ENCODE data around the gene GCSAM. TPM values are rescaled to one million over a fixed set of nuclear protein-coding genes. Genes with fewer than 3 reads are reported as not detected.
"Not testable (repeated sequence)": the region's sequence is repeated elsewhere in the genome, so short reads cannot be mapped to it uniquely, and the experiment has no call there.

Gene GCSAM
- total RNA-seq, 2 donors from 2014 or later: 14.2 to 21.2 TPM

- DNase-seq (no peak), ATAC-seq (no peak)
- H3K4me1 Mint-ChIP-seq: peaks cover 54% of the 10 kb centered on the region
- H3K27ac Mint-ChIP-seq: peak overlapping the region; percentile 91
- no peaks in the 10 kb centered on the region for H3K27me3 Mint-ChIP-seq
- peak overlapping the region; percentile 89 for H3K4me3 Mint-ChIP-seq
- H3K36me3 Mint-ChIP-seq (ENCODE audit: low read depth): peaks cover 3% of the 10 kb centered on the region
- H3K9me3 ChIP-seq (ENCODE audit: control insufficient read depth, low read length, poor library complexity, severe bottlenecking): no peaks in the 10 kb centered on the region
Measured at GRCh38 chr3:112087746-112088145, 45.3 kb downstream of the GCSAM start.

GRCh38 chr3:112086875-112087524 is 46.0 kb downstream of the GCSAM start:
- Mint-ChIP-seq H3K27ac (peak overlapping the region; percentile 91), H3K36me3 (ENCODE audit: low read depth) (no peaks in the 10 kb centered on the region), H3K4me1 (peaks cover 48% of the 10 kb centered on the region)

GRCh38 chr3:112086076-112086854 is 46.8 kb downstream of the GCSAM start, which contains the start of gene C3orf52:
Gene C3orf52 (plus strand): TSS chr3:112086389. CDS start chr3:112086408, 19 bp downstream.
- Mint-ChIP-seq H3K27me3 (no peaks in the 10 kb centered on the region), H3K4me1 (peaks cover 48% of the 10 kb centered on the region), H3K36me3 (ENCODE audit: low read depth) (no peaks in the 10 kb centered on the region), H3K4me3 (peak within 1 kb of the TSS; percentile 89), H3K27ac (peak within 1 kb of the TSS; percentile 91)
- DNase-seq (peak; percentile 43 to 46 (median 44)), ATAC-seq (peak; percentile 90)
- H3K9me3 ChIP-seq (ENCODE audit: control insufficient read depth, low read length, poor library complexity, severe bottlenecking): no peaks in the 10 kb centered on the region

More at GRCh38 chr3:112086875-112087524, 46.0 kb downstream of the GCSAM start:
- H3K9me3 ChIP-seq (ENCODE audit: control insufficient read depth, low read length, poor library complexity, severe bottlenecking): no peaks in the 10 kb centered on the region
- no peaks in the 10 kb centered on the region for H3K27me3 Mint-ChIP-seq
- ATAC-seq (no peak), DNase-seq (no peak)
- H3K4me3 Mint-ChIP-seq: peak overlapping the region; percentile 89

DNA sequence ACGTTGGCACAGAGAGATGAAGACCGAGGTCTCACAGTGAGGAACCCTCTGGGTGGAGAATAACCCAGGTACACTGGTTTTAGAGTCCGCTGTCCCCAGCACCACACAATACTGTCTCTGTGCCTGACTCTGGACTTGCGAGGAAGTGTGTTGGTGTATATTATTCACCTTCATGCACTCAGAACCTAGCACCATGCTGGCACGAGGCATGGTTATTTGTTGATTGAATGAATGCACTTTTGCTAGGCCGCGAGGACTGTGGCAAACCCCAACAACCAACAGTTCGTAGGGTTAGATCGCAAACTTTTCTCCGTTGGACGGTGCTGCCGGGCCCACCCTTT is 47.3 kb downstream of the GCSAM start:
- Mint-ChIP-seq H3K4me1 (peaks cover 45% of the 10 kb centered on the region), H3K4me3 (peak overlapping the region; percentile 89), H3K36me3 (ENCODE audit: low read depth) (no peaks in the 10 kb centered on the region), H3K27ac (peak overlapping the region; percentile 91), H3K27me3 (no peaks in the 10 kb centered on the region)
- DNase-seq (no peak), ATAC-seq (no peak)
- H3K9me3 ChIP-seq (ENCODE audit: control insufficient read depth, low read length, poor library complexity, severe bottlenecking): no peaks in the 10 kb centered on the region

DNA sequence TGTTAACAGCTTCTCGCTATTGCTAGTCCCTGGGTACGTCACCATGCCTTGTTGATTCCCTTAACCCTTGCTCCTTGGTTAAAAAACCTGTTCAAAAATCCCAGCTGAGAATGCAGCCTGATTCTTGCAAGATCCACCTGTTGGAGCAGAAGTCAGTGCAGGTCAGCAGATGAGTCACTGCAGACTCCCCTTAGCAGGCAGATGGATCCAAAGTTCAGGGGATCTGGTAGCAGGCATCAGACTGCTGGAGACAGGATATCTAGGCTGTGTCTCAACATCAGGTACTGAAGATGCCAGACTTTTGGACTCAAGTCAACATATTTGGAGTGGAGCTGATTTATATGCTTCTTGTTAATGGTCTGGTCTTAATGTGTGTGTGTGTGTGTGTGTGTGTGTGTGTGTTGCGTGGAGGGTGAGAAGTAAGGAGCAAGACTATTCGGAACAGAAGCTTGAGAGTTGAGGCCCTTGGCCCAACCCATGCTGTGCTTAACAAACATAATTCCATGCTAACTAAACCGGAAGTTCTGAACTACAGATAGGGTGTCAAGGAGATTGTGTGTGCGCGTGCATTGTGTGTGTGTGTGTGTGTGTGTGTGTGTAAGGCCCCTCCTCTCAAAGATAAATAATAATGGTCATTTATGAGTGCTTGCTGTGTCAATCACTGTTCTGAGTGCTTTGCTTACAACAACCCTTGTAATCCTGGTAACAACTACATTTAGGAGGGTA is 47.9 kb downstream of the GCSAM start:
- H3K4me3 Mint-ChIP-seq: peak overlapping the region; percentile 89
- ATAC-seq (no peak), DNase-seq (no peak)
- H3K27ac Mint-ChIP-seq: peak overlapping the region; percentile 91
- no peaks in the 10 kb centered on the region for H3K9me3 ChIP-seq (ENCODE audit: control insufficient read depth, low read length, poor library complexity, severe bottlenecking)
- no peaks in the 10 kb centered on the region for H3K27me3 Mint-ChIP-seq
- H3K36me3 Mint-ChIP-seq (ENCODE audit: low read depth): no peaks in the 10 kb centered on the region
- peaks cover 43% of the 10 kb centered on the region for H3K4me1 Mint-ChIP-seq

DNA sequence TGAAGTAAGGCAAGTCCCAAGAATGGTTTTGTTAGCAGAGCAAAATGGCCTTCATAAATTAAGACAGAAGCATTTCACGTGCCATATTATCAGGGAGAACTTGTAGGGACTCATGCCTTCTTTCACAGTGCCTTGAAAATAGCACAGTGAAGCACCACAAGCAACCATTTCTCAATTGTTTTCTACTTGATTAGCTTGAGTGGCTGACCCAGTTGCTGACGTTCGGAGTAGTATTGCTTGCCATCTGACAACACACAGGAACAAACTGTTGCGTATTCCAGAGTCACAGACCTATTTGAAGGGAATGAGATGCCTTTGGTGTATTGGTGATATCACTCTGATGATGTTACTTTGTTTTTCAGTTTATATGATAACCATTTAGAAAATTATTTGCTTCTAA is 49.8 kb downstream of the GCSAM start:
- no peaks in the 10 kb centered on the region for H3K9me3 ChIP-seq (ENCODE audit: control insufficient read depth, low read length, poor library complexity, severe bottlenecking)
- Mint-ChIP-seq H3K27ac (peak overlapping the region; percentile 2), H3K36me3 (ENCODE audit: low read depth) (no peaks in the 10 kb centered on the region), H3K4me1 (peaks cover 38% of the 10 kb centered on the region), H3K27me3 (no peaks in the 10 kb centered on the region), H3K4me3 (no peak overlapping the region)
- no peak for ATAC-seq
- DNase-seq: no peak

DNA sequence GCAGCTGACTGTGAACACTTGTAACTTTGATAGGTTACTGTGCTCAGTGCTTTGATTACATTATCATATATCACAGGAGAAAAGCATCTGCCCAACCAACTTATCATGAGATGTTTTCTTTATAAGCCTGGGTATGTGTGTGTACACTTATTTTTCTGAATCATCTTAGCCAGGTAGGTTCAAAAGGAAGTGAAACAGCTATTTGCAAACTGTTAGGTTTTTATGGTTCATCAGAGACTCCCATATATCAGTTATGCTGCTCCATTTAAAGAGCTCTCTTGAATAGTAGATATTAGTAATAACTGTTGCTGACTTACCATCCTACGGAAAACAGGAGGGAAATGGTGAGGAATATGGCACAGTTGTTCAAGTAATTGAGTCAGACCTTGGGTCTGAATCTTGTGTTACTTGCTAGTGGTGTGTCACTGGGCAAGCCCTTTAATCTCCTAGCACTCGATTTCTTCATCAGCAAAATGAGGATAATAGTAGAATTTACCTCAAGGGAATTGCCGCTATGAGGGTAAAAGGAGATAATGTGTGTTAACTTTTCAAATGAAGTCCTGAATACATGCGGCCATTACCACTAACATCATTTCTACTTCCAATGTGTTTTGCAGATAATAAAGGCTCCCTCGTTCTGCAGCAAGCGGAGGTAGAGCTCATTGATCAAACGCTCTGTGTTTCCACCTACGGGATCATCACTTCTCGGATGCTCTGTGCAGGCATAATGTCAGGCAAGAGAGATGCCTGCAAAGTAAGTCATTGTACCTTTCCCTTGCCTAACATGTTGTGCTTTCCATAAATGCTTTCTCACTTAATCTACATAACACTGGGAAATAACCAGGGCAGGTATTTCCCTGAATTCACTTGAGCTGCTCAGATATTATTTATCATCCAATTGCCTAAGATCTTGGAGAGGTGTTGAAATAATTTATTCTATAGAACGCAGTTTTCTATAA is 54.6 kb downstream of the GCSAM start:
- peaks cover under 1% of the 10 kb centered on the region for H3K36me3 Mint-ChIP-seq (ENCODE audit: low read depth)
- H3K27me3 Mint-ChIP-seq: no peaks in the 10 kb centered on the region
- ATAC-seq: no peak
- no peak for DNase-seq
- no peak overlapping the region for H3K4me3 Mint-ChIP-seq
- no peak overlapping the region for H3K27ac Mint-ChIP-seq
- H3K4me1 Mint-ChIP-seq: peaks cover 17% of the 10 kb centered on the region
- no peaks in the 10 kb centered on the region for H3K9me3 ChIP-seq (ENCODE audit: control insufficient read depth, low read length, poor library complexity, severe bottlenecking)

- ATAC-seq (peak; percentile 94), DNase-seq (peak in 1 of 3 donors; percentile 8)
- no peaks in the 10 kb centered on the region for H3K9me3 ChIP-seq (ENCODE audit: control insufficient read depth, low read length, poor library complexity, severe bottlenecking)
- Mint-ChIP-seq H3K27me3 (no peaks in the 10 kb centered on the region), H3K4me3 (peak overlapping the region; percentile 69), H3K4me1 (peaks cover 25% of the 10 kb centered on the region), H3K27ac (peak overlapping the region; percentile 95), H3K36me3 (ENCODE audit: low read depth) (peaks cover 6% of the 10 kb centered on the region)
Measured at GRCh38 chr3:112074616-112075497, 58.2 kb downstream of the GCSAM start.

DNA sequence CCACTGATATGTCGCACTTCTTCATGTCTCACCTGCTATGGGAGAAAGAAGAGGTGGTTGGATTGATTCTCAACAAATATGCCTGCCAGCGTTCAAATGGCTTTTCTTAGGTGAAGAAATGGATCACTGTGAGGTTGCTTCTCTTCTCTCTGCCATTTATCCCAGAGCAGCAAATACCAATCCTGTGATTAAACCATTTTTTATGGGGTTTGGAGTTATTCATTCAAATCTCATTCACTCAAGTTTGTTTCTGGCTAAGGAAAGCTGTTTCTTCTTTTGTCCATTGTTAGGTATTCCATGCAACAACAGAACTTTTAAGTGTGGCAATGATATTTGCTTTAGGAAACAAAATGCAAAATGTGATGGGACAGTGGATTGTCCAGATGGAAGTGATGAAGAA is 59.0 kb downstream of the GCSAM start:
- no peak overlapping the region for H3K4me3 Mint-ChIP-seq

GRCh38 chr3:112072387-112073060 is 60.5 kb downstream of the GCSAM start:
- not testable (repeated sequence) for H3K27me3 Mint-ChIP-seq; H3K9me3 ChIP-seq (ENCODE audit: control insufficient read depth, low read length, poor library complexity, severe bottlenecking)
- Mint-ChIP-seq H3K36me3 (ENCODE audit: low read depth) (peaks cover 11% of the 10 kb centered on the region), H3K4me1 (peaks cover 25% of the 10 kb centered on the region), H3K4me3 (peak overlapping the region; percentile 83), H3K27ac (peak overlapping the region; percentile 91)
- DNase-seq (peak; percentile 26 to 53 (median 46)), ATAC-seq (peak; percentile 60)

More for the DNA sequence above, 59.0 kb downstream of the GCSAM start:
- no peaks in the 10 kb centered on the region for H3K9me3 ChIP-seq (ENCODE audit: control insufficient read depth, low read length, poor library complexity, severe bottlenecking)
- no peak for DNase-seq
- Mint-ChIP-seq H3K4me1 (peaks cover 25% of the 10 kb centered on the region), H3K36me3 (ENCODE audit: low read depth) (peaks cover 9% of the 10 kb centered on the region), H3K27ac (peak overlapping the region; percentile 95), H3K27me3 (no peaks in the 10 kb centered on the region)
- no peak for ATAC-seq

Data from T-helper 17 cell (primary cell).